ENCODE results near the gene SLC9A5.
A peak's percentile ranks its signal among the peaks of the same experiment; 100 is the strongest.

The SLC9A5 gene

GRCh38 chr16:67277999-67278772 lies 29.4 kb downstream of the SLC9A5 start:
- CTCF ChIA-PET = interaction anchor here (0.9 to 2.7 kb wide), 18 partner anchors 9 to 243 kb away, joined by 3 to 15 read pairs (median 4); partner anchors contain the start of gene SLC9A5
- peak overlapping the region; percentile 71 for H3K4me3 ChIP-seq (ENCODE audit: low read depth, low read length)
- TF ChIP-seq CTCF (IDR thresholded peaks at IDR 0.05; ENCODE audit: insufficient read depth, low read length, missing control alignments) = no peak
- POLR2A ChIA-PET = interaction anchor here (0.7 to 1.8 kb wide), 5 partner anchors 10 to 51 kb away, joined by 3 to 13 read pairs (median 4); partner anchors contain the start of gene TMEM208
- peak; percentile 28 for DNase-seq (ENCODE audit: low read depth, low spot score)

- POLR2A ChIA-PET = interaction anchor here (0.7 to 1.8 kb wide), 2 partner anchors 10 to 33 kb away, joined by 3 to 13 read pairs; no protein-coding TSS in a partner anchor
- CTCF ChIA-PET = interaction anchor here (0.9 to 2.7 kb wide), 12 partner anchors 9 to 187 kb away, joined by 3 to 15 read pairs (median 4); no protein-coding TSS in a partner anchor
Observed at GRCh38 chr16:67278773-67279295, 30.1 kb downstream of the SLC9A5 start.

GRCh38 chr16:67279296-67280089 lies 30.7 kb downstream of the SLC9A5 start, which contains the start of gene PLEKHG4:
Gene PLEKHG4 (plus strand): TSS chr16:67279532. CDS start chr16:67280045, 513 bp downstream.
- ChIA-PET POLR2A (interaction anchor here (1.0 kb wide), 1 partner anchor 32 kb away, joined by 3 read pairs; no protein-coding TSS in a partner anchor), CTCF (interaction anchor here (0.7 to 2.7 kb wide), 17 partner anchors 8 to 149 kb away, joined by 3 to 15 read pairs (median 5); no protein-coding TSS in a partner anchor)
- H3K4me3 ChIP-seq (ENCODE audit: low read depth, low read length) = peak within 1 kb of the TSS; percentile 71
- no peak for DNase-seq (ENCODE audit: low read depth, low spot score)
- peak; percentile 61 for TF ChIP-seq CTCF (IDR thresholded peaks at IDR 0.05; ENCODE audit: insufficient read depth, low read length, missing control alignments)

More at GRCh38 chr16:67278773-67279295, 30.1 kb downstream of the SLC9A5 start:
- H3K4me3 ChIP-seq (ENCODE audit: low read depth, low read length) = peak overlapping the region; percentile 71
- DNase-seq (ENCODE audit: low read depth, low spot score) = no peak
- no peak for TF ChIP-seq CTCF (IDR thresholded peaks at IDR 0.05; ENCODE audit: insufficient read depth, low read length, missing control alignments)

GRCh38 chr16:67280090-67281015 lies 31.6 kb downstream of the SLC9A5 start:
- DNase-seq (ENCODE audit: low read depth, low spot score) = no peak
- CTCF ChIA-PET = interaction anchor here (0.7 to 1.8 kb wide), 13 partner anchors 9 to 234 kb away, joined by 3 to 7 read pairs (median 3); no protein-coding TSS in a partner anchor
- no peak for TF ChIP-seq CTCF (IDR thresholded peaks at IDR 0.05; ENCODE audit: insufficient read depth, low read length, missing control alignments)
- POLR2A ChIA-PET = interaction anchor here (1.0 kb wide), 1 partner anchor 32 kb away, joined by 3 read pairs; no protein-coding TSS in a partner anchor
- peak overlapping the region; percentile 71 for H3K4me3 ChIP-seq (ENCODE audit: low read depth, low read length)

Data from AG04449 (cell line).